ENCODE data around the gene NCL. TPM values are rescaled to one million over a fixed set of nuclear protein-coding genes. Genes with fewer than 3 reads are reported as not detected.

The NCL gene
- total RNA-seq, 2 donors from 2014 or later, result 774 to 785 TPM

DNA sequence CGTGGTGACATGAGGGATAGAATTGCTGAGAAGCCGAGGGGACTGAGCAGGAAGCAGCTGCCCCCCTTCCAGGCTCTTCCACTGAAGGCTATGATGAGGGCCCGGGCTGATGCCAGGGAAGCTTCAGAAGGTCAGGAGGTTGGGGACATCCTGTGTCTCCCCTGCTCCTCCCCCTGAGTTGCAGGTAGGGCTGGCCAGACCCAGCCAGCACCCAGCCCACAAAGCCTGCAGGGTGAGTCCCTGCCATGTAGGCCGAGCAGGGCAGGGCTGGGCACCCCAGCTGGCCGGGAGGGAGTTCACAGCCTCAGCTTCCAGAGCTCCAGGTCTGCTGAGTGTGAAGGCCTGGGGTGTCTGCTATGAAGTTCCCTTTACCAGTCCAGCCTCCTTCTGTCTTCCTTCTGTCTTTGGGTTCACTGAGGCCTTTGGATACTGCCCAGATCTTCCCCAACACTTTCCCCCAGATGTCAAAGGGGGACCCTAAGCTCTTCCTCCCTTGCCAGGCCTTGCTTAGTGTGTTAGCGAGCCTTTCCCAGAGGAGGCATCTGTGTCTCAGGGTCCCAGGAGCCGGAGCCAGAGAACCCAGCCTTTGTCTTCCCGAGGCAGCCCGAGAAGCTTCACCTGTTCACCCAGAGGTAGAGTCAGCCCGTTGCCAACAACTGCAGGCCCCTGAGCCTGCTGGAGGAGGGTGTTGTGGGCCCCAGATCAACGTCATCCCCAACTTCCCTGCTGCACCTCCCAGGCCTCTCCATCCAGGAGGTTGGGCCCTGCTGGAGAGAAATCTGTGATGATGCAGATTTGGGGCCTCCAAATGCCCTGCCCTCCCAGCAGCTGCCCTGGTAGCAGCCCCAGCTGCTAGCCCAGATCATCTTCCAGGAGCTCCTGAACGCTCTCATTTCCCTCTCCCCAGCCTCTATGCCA lies 3.6 kb upstream of the NCL start:
- no peaks in the 10 kb centered on the region for H3K9me3 ChIP-seq (ENCODE audit: control insufficient read depth, low read length)
- H3K36me3 ChIP-seq (ENCODE audit: control insufficient read depth, insufficient read depth, low read length), result peaks cover 7% of the 10 kb centered on the region
- peaks cover 8% of the 10 kb centered on the region for H3K36me3 Mint-ChIP-seq (ENCODE audit: low read depth)
- H3K27me3 ChIP-seq (ENCODE audit: control insufficient read depth, insufficient read depth, low read length, poor library complexity, severe bottlenecking), result no peaks in the 10 kb centered on the region
- no peak for DNase-seq
- no peak for TF ChIP-seq CTCF (conservative IDR thresholded peaks at IDR 0.05)
- H3K27ac Mint-ChIP-seq, result no peak overlapping the region
- H3K4me1 Mint-ChIP-seq, result peaks cover 13% of the 10 kb centered on the region
- no peak overlapping the region for H3K4me3 ChIP-seq (ENCODE audit: low read length)
- H3K27me3 Mint-ChIP-seq (ENCODE audit: insufficient read depth), result no peaks in the 10 kb centered on the region
- H3K4me1 ChIP-seq (ENCODE audit: control insufficient read depth, insufficient read depth, low read length), result no peaks in the 10 kb centered on the region
- no peak overlapping the region for H3K9ac ChIP-seq (ENCODE audit: extremely low read depth, low read length, poor library complexity, severe bottlenecking)
- no peak overlapping the region for H3K4me3 Mint-ChIP-seq
- no peaks in the 10 kb centered on the region for H3K9me3 Mint-ChIP-seq
- H3K27ac ChIP-seq (ENCODE audit: low read depth, low read length), result no peak overlapping the region
- 67 to 87% methylated on average over 4 to 12 of the region's 12 CpGs for WGBS, 2 experiments (ENCODE audit: insufficient coverage in 1 of 2, insufficient read length in 1 of 2)

GRCh38 chr2:231467016-231467545 lies 2.8 kb upstream of the NCL start:
- Mint-ChIP-seq H3K4me3 (no peak overlapping the region), H3K27ac (no peak overlapping the region), H3K36me3 (ENCODE audit: low read depth) (peaks cover 16% of the 10 kb centered on the region), H3K9me3 (no peaks in the 10 kb centered on the region), H3K4me1 (peaks cover 20% of the 10 kb centered on the region), H3K27me3 (ENCODE audit: insufficient read depth) (no peaks in the 10 kb centered on the region)
- TF ChIP-seq CTCF (conservative IDR thresholded peaks at IDR 0.05), result no peak
- no peaks in the 10 kb centered on the region for H3K27me3 ChIP-seq (ENCODE audit: control insufficient read depth, insufficient read depth, low read length, poor library complexity, severe bottlenecking)
- no peak overlapping the region for H3K4me3 ChIP-seq (ENCODE audit: low read length)
- H3K27ac ChIP-seq (ENCODE audit: low read depth, low read length), result no peak overlapping the region
- no peak for DNase-seq
- peaks cover 14% of the 10 kb centered on the region for H3K36me3 ChIP-seq (ENCODE audit: control insufficient read depth, insufficient read depth, low read length)
- H3K9me3 ChIP-seq (ENCODE audit: control insufficient read depth, low read length), result no peaks in the 10 kb centered on the region
- WGBS, 2 experiments (ENCODE audit: insufficient coverage in 1 of 2, insufficient read length in 1 of 2), result 91 to 100% methylated on average over 1 to 4 of the region's 4 CpGs
- H3K4me1 ChIP-seq (ENCODE audit: control insufficient read depth, insufficient read depth, low read length), result no peaks in the 10 kb centered on the region
- no peak overlapping the region for H3K9ac ChIP-seq (ENCODE audit: extremely low read depth, low read length, poor library complexity, severe bottlenecking)

DNA sequence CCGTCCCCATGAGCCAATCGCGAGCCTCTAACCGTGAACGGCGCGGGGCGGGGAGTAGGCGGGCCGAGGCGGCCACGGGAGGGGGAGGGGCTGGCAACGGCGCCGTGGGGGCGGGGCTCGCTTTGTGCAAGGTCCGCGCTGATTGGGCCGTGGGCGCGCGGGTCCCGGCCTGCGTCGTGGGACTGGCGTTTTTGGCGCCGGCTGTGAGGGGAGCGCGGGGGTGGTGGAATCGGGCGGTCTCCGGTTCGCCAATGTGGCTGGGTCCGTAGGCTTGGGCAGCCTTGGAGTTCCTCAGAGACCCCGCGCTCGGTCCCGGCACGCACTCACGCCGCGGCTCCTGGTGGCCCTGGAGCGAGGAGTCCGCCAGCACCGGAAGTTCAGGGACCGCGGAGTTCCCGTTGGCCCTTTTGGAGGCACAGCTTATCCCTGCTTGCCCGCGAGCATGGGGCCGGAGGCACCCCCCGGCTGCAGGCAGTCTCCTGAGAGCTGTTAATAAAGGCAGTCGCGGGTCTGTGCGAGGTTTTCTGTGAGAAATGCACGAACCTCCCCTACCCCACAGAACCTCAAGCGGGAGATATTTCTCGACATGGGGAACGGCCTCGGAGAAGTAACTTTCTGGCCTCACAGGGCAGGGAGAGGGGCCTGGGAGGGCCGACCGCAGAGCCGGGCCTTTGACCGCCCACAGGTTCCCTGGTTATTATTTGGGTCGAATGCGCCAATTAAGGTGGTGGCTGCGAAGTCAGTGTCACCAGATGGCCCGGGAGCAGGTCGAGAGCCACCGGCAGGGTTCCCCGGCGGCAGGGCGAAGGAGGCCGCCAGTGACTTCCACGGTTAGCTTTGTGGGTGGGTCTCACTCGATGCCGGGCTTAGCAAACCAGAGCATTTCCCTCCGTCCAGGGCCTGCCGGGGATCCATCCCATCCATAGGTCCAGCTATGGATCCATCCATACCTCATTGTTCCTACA lies 574 bp upstream of the NCL start:
- Histone ChIP-seq H3K27ac (ENCODE audit: low read depth, low read length) (peak overlapping the region; percentile 98), H3K9ac (ENCODE audit: extremely low read depth, low read length, poor library complexity, severe bottlenecking) (peak overlapping the region; percentile 96), H3K27me3 (ENCODE audit: control insufficient read depth, insufficient read depth, low read length, poor library complexity, severe bottlenecking) (no peaks in the 10 kb centered on the region), H3K4me1 (ENCODE audit: control insufficient read depth, insufficient read depth, low read length) (no peaks in the 10 kb centered on the region), H3K4me3 (ENCODE audit: low read length) (peak overlapping the region; percentile 96), H3K9me3 (ENCODE audit: control insufficient read depth, low read length) (no peaks in the 10 kb centered on the region), H3K36me3 (ENCODE audit: control insufficient read depth, insufficient read depth, low read length) (peaks cover 37% of the 10 kb centered on the region)
- Mint-ChIP-seq H3K4me3 (peak overlapping the region; percentile 98), H3K4me1 (peaks cover 19% of the 10 kb centered on the region), H3K27me3 (ENCODE audit: insufficient read depth) (no peaks in the 10 kb centered on the region), H3K27ac (peak overlapping the region; percentile 100), H3K9me3 (no peaks in the 10 kb centered on the region), H3K36me3 (ENCODE audit: low read depth) (peaks cover 36% of the 10 kb centered on the region)
- DNase-seq, result peak; percentile 99
- no peak for TF ChIP-seq CTCF (conservative IDR thresholded peaks at IDR 0.05)
- 4 to 13% methylated on average over 26 to 81 of the region's 81 CpGs for WGBS, 2 experiments (ENCODE audit: insufficient coverage in 1 of 2, insufficient read length in 1 of 2)

All from endodermal cell (in vitro differentiated cells).